T-helper 22 cell (primary cell): ENCODE results near the gene BCAS3.

ENCODE experiments used
- DNase-seq: peaks from one replicate; pipeline ENCODE4 v3.0.0-alpha.2; 2020; ENCODE audit warnings: low read depth

Gene BCAS3

GRCh38 chr17:61384692-61385576 lies 707.3 kb downstream of the BCAS3 start:
- DNase-seq = no peak

DNA sequence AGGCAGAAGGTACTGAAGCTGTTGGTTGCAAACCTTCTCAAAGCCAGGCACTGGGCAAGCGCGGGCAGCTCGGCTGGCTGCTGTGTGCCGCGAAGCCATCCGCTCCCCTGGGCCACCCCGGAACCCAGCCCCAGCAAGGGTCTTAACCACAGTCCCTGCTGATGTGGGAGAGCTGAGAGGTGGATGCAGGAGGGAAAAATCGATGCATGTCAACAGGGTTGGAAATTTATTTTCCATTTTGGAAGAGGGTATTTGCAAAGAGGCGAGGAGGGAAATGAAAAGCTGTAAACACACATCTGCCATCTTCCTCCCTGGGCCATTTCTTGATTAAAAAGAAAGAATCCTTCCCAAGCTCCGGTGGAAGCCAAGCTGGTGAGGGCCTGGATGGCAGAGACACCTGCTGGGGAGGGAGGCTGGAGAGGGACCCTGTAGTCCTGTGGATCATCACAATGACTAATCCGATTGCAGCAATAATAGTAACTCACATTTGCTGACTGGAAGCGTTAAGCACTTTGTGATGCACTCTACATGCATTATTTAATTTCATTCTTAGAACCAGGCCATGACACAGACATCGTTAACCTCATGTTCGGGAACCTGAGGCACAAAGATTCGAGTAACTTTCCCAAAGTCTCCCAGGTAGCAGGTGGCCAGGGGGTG lies 708.1 kb downstream of the BCAS3 start:
- no peak for DNase-seq

DNA sequence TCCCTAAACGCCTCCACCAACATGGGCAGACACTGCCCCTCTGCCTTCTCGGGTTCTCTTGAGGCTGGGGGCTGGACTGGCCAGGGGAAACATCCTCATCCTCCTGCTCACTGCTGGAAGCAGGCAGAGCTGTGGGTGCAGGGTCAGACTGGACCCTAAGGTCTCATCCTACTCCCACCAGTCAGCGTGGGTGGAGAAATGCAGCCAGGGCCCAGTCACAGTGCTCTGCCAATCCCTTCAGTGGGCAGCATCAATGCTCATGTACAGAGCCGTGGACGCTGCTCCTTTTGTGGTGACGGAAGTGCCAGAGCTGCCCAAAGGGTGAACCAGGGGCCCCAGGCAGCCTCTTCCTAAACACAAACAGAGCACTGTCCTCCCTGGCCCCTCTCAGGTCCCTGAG lies 708.6 kb downstream of the BCAS3 start:
- DNase-seq = no peak

DNA sequence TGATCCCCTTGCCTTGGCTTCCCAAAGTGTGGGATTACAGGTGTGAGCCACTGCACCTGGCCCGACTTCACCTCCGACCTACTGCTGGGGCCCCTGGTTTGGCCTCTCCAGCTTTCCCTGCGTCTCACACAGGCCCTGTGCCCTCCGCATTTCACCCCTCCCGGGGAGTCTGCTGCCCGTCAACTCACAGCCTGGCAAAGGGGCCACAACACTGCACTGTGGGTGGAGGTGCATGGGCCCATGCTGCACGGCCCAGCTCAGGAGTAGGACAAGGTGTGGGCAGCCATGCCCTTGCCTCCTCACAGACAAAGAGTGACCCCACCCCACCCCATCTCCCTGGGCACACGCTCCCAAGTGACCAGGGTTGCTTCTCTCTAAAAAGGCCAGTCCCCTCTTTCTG lies 709.4 kb downstream of the BCAS3 start:
- no peak for DNase-seq

DNA sequence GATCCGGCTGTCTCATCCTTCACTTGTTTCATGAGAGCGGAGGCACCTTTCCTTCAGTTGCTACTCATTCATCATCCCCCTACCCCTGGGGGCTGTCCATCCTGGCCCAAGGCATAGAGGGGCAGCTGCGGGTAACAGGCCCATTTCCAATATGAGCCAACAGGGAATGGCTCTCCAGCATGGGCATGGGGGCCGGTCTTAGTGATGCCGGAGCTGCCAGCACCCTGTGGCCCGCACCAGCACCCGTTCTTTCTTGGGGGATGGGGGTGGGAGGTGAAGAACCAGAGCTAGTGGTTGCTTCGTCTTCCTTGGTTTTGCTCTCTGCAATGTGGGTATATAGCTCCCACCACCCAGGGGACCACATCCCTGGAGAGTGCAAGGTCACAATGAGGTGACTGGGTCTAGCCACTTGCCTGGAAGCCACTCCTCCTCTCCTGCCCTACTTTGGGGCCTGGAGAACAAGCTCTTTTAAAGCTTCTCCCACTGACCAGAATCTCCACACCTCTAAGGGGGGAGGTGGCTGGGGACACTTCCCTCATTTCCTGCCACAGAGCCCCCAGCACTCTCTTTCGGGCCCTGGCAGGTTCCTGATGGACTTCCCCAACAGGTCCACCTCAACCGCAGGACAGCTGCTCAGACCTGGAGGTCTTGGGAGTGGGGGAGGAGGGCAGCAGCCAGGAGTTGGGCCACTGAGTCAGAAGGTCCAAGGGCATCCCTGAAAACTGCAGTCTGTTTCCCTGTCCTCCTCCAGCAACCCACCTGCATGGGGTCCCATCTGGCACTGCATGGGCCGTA lies 710.1 kb downstream of the BCAS3 start:
- DNase-seq = no peak

DNA sequence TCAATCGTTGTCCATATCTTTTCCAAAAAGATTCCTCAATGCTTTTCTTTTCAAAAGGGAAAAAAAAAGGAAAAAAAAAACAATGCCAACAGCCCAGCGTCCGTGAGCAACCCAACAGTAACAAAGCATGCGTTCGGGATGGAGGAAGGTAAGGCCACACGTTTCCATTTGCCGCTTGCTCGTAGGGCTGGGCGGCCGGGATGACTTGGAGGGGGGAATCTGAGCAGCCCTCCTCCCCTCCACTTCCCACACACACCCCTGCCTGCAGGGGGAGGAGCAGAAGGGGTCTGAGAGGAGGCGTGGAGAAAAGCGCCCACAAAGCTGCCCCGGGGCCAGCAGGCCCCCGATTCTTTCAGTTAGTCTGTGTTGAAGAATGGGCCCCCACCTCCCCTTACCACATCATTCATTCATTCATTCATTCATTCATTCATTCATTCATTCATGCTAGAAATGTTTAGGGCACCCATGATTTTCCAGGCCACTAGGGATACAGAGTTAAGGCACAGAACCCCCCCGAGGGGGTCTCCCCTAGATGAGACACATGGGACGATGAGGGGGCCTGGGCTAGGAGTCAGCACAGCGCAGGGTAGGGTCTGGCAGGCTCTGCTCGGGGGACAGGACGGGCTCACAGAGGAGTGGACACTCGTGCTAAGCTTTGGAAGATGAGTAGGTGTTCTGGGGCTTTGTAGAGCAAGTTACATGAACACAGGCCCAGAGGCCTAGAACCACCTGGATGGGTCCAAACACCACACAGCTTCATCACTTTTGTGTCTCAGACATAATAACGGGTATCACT lies 711.1 kb downstream of the BCAS3 start:
- no peak for DNase-seq

DNA sequence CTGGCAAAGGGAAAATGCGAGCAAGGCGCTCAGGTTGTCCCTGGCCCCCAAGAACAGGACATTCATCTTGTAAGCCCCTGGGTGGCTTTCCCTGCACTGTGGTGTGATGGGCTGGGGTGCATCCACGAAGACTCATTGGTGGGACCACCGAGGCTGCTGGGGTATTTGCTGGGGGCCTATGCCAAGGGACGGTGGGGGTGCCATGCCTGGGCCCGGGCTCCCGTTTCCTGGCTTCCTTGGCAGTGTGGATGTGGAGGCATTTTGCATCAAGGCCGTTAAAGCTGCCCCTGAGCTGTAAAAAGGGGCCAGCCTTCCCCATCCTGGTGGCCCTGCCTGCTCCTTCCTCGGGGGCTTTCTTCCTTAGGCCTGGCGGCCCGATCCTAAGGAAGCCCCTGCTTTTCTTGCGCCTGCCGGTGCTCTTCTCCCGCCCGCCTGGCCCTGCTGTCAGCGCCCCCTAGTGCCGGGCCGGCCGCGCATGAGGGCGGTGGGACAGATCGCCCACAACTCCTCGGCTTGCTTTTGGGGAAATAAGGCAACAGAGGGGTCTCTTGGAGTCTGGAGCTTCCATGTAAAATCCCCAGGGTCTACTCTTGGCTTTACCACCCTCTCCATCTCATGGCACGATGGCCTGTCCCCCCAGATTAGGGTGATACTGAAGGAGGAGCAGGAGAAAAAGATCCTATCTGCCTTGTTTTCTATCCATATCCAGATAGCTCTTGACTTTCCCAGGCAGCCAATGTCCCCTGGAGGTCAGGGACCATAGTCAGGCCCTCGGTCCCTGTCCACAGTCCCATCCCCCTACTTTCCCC lies 712.2 kb downstream of the BCAS3 start:
- no peak for DNase-seq

DNA sequence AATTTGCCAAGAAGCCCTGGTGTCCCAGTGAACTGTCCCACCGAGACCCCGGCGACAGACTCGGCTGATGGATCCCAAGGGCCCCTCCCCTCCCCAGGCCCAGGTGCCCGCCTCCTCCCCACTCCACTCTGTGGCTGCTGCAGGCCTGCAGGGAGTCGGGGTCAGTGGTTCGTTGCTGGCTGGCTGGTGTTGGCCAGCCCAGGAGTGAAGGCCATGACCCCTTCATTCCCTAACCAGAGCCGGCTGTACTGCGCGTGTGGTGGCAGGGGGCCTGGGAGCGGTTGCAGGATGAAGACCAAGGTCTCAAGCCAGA lies 712.8 kb downstream of the BCAS3 start:
- DNase-seq = no peak

DNA sequence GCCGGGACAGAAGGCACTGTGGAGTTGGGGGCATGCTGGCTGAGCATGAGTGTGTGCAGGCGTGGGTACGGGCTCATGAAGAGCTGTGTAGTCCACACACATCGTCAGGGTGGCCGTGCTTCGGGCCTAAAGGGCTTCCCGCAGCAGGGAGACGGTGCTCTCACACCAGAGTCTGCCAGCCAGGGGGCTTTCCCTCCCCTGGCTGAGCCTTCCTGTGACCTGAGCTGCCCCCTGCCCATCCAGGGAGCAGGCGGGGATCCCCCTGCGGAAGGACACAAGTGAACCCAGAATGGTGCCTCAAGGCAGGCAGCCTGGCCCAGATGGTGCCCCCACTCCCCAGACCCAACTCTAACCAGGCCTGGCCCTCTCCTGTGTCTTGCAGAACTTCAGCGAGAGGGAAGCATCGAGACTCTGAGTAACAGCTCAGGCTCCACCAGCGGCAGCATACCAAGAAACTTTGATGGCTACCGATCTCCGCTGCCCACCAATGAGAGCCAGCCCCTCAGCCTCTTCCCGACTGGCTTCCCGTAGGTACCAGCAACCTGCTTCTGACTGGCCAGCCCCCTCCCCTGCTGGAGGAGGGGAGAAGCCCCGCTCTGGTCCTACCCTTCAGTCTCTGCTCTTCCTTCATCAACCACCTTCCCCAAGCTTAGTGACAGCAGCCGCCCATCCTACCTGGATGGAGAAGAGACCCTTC lies 714.1 kb downstream of the BCAS3 start:
- DNase-seq = no peak

- DNase-seq = no peak
Observed at GRCh38 chr17:61392679-61393078, 715.0 kb downstream of the BCAS3 start.

DNA sequence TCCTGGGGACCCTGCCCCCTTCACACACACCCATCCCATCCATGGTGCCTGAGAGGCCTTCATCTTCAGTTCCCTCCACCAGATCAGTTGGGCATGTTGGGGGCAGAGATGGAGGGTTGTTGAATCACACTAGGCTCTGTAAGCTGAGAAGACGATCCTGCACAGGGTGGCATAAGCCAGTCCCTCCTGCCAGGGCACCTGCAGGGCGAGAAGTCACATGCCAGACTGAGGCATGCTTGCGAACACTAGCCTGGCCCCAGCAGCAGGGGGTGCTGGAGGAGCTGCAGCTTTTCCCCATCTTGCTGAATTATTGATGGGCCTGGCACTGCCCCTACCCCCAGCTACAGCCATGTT lies 715.9 kb downstream of the BCAS3 start:
- no peak for DNase-seq

DNA sequence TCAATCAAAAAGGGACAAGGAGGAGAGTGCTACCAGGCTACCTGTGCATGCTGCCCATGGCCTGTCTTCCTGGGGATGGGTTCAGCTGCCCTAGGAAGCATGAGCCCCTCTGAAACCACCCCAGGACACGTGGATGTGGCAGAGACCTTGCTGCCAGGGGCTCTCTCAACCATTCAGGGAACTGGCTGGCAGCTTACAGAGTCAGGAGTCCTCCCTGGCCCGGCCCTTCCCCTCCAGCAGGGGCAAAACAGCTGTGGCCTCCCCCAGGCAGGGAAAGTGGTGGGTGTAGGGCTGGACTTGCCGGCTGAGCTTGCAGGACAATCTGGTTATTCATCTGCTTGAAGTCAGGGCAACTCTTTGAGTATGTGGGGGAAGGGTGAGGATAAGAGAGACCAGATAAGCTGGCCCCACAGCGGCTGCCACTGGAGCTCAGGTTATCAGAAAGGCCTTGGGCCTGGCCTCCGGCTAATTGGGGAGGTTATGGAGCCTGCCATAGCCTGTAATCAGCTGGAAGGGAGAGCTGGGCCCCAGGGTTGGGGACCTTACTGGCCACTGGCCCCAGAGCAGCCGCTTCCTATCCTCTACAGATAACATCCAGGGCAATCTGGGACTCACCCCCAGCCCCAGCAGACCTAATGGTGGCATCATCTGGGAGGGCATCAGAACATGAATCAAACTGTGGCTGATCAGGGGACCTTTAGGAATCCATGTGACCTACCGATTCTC lies 716.4 kb downstream of the BCAS3 start:
- DNase-seq = no peak

GRCh38 chr17:61394630-61395408 lies 717.2 kb downstream of the BCAS3 start:
- DNase-seq = no peak

GRCh38 chr17:61395409-61395982 lies 717.8 kb downstream of the BCAS3 start:
- DNase-seq = no peak

DNA sequence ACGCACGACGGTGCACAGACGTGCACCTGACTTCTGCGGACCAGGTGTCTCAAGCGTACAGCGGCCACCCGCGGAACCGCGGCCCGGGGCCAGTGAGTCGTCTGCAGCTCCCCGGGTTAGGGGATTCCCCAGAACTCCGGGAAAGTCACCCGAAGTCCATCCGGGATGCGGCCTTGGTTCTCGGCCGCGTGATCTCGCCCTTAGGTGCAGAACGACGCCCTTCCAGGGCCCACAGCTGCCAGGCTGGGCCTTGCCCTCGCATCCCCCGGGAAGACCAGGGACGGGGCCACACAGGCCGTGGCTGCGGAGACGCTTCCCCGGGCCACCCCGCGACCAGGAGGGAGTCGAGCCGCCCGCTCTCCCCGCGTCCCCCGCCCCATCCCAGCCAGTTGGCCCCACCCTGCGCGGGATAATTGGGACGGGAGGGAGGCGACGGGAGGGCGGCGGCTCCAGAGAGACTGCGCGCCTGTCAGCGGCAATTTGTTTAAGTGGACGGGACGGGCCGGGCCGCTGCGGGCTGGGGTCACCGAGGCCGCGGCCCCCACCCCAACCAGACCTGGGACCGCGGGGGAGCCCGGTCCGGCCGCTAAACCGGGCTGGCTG lies 718.4 kb downstream of the BCAS3 start:
- DNase-seq = no peak

DNA sequence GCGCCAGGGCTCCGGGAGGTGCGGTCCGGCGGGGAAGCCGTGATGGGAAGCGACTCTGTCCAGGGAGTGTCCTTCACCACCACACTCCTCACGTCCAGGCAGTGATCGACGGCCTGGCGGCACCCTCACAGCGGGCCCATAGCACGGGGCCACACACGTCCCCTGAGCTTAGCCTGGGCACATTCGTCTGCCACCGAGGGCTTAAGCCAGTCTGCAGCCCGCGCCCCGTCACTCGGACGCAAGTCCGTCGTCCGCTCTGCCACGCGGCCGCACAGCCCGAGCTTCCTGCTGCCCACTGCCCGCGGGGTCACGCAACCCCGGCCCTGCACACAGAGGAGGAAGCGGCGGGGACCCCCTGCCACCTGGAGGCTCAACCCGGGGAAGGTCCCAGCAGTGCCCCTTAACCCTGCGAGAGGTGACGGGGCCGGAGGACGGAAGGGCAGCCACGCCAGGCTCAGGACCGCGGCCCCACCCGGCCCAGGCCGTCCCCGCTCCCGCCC lies 719.0 kb downstream of the BCAS3 start:
- DNase-seq = no peak

GRCh38 chr17:61397086-61397842 lies 719.6 kb downstream of the BCAS3 start:
- no peak for DNase-seq
